Transverse colon (tissue), 4 donors: ENCODE data around the gene FCRLA. TPM values are rescaled to one million over a fixed set of nuclear protein-coding genes. Genes with fewer than 3 reads are reported as not detected.
"Not testable (repeated sequence)": the region's sequence is repeated elsewhere in the genome, so short reads cannot be mapped to it uniquely, and the experiment has no call there.

Experiments
- DNase-seq: peaks from one replicate; pipeline ENCODE4 v3.0.0-alpha.2; 2019
- H3K27ac ChIP-seq, 4 donors: fragments of 200-600 bp; sonication (generic); 2 replicates each; pipeline ENCODE4 v1.5.1; 2016 to 2018; ENCODE audit warnings: inconsistent platforms in 4 of 4
- H3K27me3 ChIP-seq: fragments of 200-600 bp; sonication (generic); 2 replicates; pipeline ENCODE4 v1.5.1; 2017; ENCODE audit warnings: inconsistent platforms
- H3K36me3 ChIP-seq, 4 donors: fragments of 200-600 bp; sonication (generic); 2 replicates each; pipeline ENCODE4 v1.5.1; 2017 to 2019; ENCODE audit warnings: inconsistent platforms in 4 of 4
- H3K4me1 ChIP-seq, 4 donors: fragments of 200-600 bp; sonication (generic); 2 replicates each; pipeline ENCODE4 v1.5.1; 2017 to 2020; ENCODE audit warnings: inconsistent platforms in 4 of 4
- H3K4me3 ChIP-seq, 4 donors: fragments of 200-600 bp; sonication (generic); 1 replicate in 1 of 4; 2 replicates in 3 of 4; pipeline versions ENCODE4 v1.5.1 to v1.6.1; 2017 to 2019; ENCODE audit warnings: inconsistent platforms in 4 of 4
- H3K9me3 ChIP-seq, 2 donors: fragments of 200-600 bp; sonication (generic); 2 replicates each; pipeline ENCODE4 v1.5.1; 2017 to 2019; ENCODE audit warnings: inconsistent platforms in 2 of 2
- CTCF ChIP-seq, 5 experiments: fragments of 200-600 bp in 3 of 5; fragments of 450-650 bp in 2 of 5; sonication (generic) in 3 of 5; IDR thresholded peaks; 1 replicate in 2 of 5; 2 replicates in 3 of 5; pipeline ENCODE4 v1.5.1; 2016 to 2017; ENCODE audit warnings: antibody characterized with exemption in 5 of 5, inconsistent platforms in 3 of 5, mild to moderate bottlenecking in 2 of 5, moderate library complexity in 1 of 5
- EP300 ChIP-seq: sonication (generic); formaldehyde crosslinking; IDR thresholded peaks from one replicate; pipeline ENCODE4 v1.6.1; 2017; ENCODE audit warnings: antibody characterized with exemption, low read depth
- POLR2A ChIP-seq: fragments of 450-650 bp; IDR thresholded peaks from one replicate; pipeline ENCODE4 v1.6.1; 2016; ENCODE audit warnings: antibody characterized with exemption, mild to moderate bottlenecking, moderate library complexity
- POLR2AphosphoS5 ChIP-seq, 3 donors: sonication (generic); formaldehyde crosslinking; IDR thresholded peaks; one replicate each; pipeline ENCODE4 v1.6.1; 2016; ENCODE audit warnings: antibody characterized with exemption in 3 of 3
- WGBS, 2 donors: methylation state at CpG; one replicate each; pipeline ENCODE4 v1.1.5; 2018; ENCODE audit warnings: low coverage in 1 of 2; 5-methylcytosine and 5-hydroxymethylcytosine counted together
- in situ Hi-C, 4 donors: fragments of 200-750 bp; cut with MboI; loops; one replicate each; pipeline versions ENCODE4 v1.15.0 to v1.15.1; 2017; ENCODE audit warnings: low sequenced_read_pairs in 3 of 4, low pct_ligation_motif_present in 1 of 4, low pct_unique_long_range_greater_than_20kb in 1 of 4
- intact Hi-C: fragments of 100-400 bp; cut with DNase I; formaldehyde crosslinking; loops from one replicate; pipeline ENCODE4 v1.15.1; 2023; ENCODE audit warnings: low total_unique reads
- total RNA-seq, 4 donors: library from RNA; depleted of rRNA; stranded (reverse); fragments of >200 nt; gene quantifications; one replicate each; pipeline ENCODE4 v1.1.0, GENCODE V29; 2016

Gene FCRLA
- total RNA-seq: 10 to 100 TPM in 1 of 4 donors, 1 to 10 TPM in 1, under 1 TPM in 1, not detected in 1; 0.41 to 13.1 (median 7.0) TPM

- intact Hi-C loops (no loop called here), in situ Hi-C loops (no loop called here)
- WGBS, 2 donors: 43 to 57% methylated on average over 2 to 4 of the region's 4 CpGs
- Histone ChIP-seq H3K4me1 (no peaks in the 10 kb centered on the region), H3K4me3 (no peak within 1 kb of the TSS), H3K27me3 (no peaks in the 10 kb centered on the region), H3K27ac (no peak within 1 kb of the TSS), H3K9me3 (no peaks in the 10 kb centered on the region), H3K36me3 (no peaks in the 10 kb centered on the region)
- TF ChIP-seq POLR2AphosphoS5 (IDR thresholded peaks at IDR 0.05) (no peak), EP300 (no peak), POLR2A (no peak), CTCF (IDR thresholded peaks at IDR 0.05) (no peak)
- no peak for DNase-seq
Measured at GRCh38 chr1:161706482-161707347, at the start of gene FCRLA. FCRLA (plus strand) TSS chr1:161707229; CDS start chr1:161707265, 36 bp downstream.

- DNase-seq, H3K27me3 ChIP-seq, H3K4me1 ChIP-seq, intact Hi-C loops, H3K4me3 ChIP-seq, H3K27ac ChIP-seq, H3K36me3 ChIP-seq, in situ Hi-C loops, H3K9me3 ChIP-seq: not testable (repeated sequence)
Measured at GRCh38 chr1:161658524-161658923, 48.5 kb upstream of the FCRLA start.

- intact Hi-C loops, H3K4me1 ChIP-seq, in situ Hi-C loops, H3K4me3 ChIP-seq, H3K27me3 ChIP-seq, H3K27ac ChIP-seq, H3K9me3 ChIP-seq, DNase-seq, H3K36me3 ChIP-seq: not testable (repeated sequence)
- WGBS, 2 donors: 100% methylated on average over 2 of the region's 9 CpGs; no CpG with 5 or more reads in 1 of the 2 donors
Measured at GRCh38 chr1:161661660-161662311, 45.2 kb upstream of the FCRLA start.

- WGBS, 2 donors: no CpG with 5 or more reads among the region's 4 CpGs
- H3K4me1 ChIP-seq, H3K4me3 ChIP-seq, H3K27ac ChIP-seq, DNase-seq, H3K36me3 ChIP-seq, H3K27me3 ChIP-seq, in situ Hi-C loops, H3K9me3 ChIP-seq, intact Hi-C loops: not testable (repeated sequence)
Measured at GRCh38 chr1:161662684-161663339, 44.2 kb upstream of the FCRLA start, which contains the start of gene FCGR2B. FCGR2B (plus strand) TSS chr1:161663143; CDS start chr1:161663242, 99 bp downstream.

GRCh38 chr1:161663569-161663968 is 43.5 kb upstream of the FCRLA start:
- intact Hi-C loops, H3K27ac ChIP-seq, H3K27me3 ChIP-seq, H3K36me3 ChIP-seq, DNase-seq, in situ Hi-C loops, H3K4me1 ChIP-seq, H3K4me3 ChIP-seq, H3K9me3 ChIP-seq: not testable (repeated sequence)
- WGBS, 2 donors: no CpG with 5 or more reads among the region's 1 CpG

- intact Hi-C loops, in situ Hi-C loops: not testable (repeated sequence)
- no CpG with 5 or more reads among the region's 4 CpGs for WGBS, 2 donors
Measured at GRCh38 chr1:161664689-161665088, 42.3 kb upstream of the FCRLA start.

GRCh38 chr1:161671045-161672020 is 35.7 kb upstream of the FCRLA start:
- H3K9me3 ChIP-seq, DNase-seq, H3K27ac ChIP-seq, H3K36me3 ChIP-seq, in situ Hi-C loops, H3K4me3 ChIP-seq, H3K27me3 ChIP-seq, intact Hi-C loops, H3K4me1 ChIP-seq: not testable (repeated sequence)
- WGBS, 2 donors: 79 to 80% methylated on average over 1 to 10 of the region's 15 CpGs

More at GRCh38 chr1:161664689-161665088, 42.3 kb upstream of the FCRLA start:
- not testable (repeated sequence) for DNase-seq, H3K27ac ChIP-seq, H3K36me3 ChIP-seq, H3K9me3 ChIP-seq, H3K4me3 ChIP-seq, H3K27me3 ChIP-seq, H3K4me1 ChIP-seq

GRCh38 chr1:161673437-161673836 is 33.6 kb upstream of the FCRLA start:
- H3K9me3 ChIP-seq, H3K27ac ChIP-seq, in situ Hi-C loops, H3K4me3 ChIP-seq, H3K27me3 ChIP-seq, DNase-seq, H3K4me1 ChIP-seq, intact Hi-C loops, H3K36me3 ChIP-seq: not testable (repeated sequence)
- WGBS, 2 donors: 84% methylated on average over 7 of the region's 7 CpGs; no CpG with 5 or more reads in 1 of the 2 donors
